Measurements from ENCODE around the gene GON4L.
A peak's percentile ranks its signal among the peaks of the same experiment; 100 is the strongest.
"Not testable (repeated sequence)": the region's sequence is repeated elsewhere in the genome, so short reads cannot be mapped to it uniquely, and the experiment has no call there.

GON4L gene

DNA sequence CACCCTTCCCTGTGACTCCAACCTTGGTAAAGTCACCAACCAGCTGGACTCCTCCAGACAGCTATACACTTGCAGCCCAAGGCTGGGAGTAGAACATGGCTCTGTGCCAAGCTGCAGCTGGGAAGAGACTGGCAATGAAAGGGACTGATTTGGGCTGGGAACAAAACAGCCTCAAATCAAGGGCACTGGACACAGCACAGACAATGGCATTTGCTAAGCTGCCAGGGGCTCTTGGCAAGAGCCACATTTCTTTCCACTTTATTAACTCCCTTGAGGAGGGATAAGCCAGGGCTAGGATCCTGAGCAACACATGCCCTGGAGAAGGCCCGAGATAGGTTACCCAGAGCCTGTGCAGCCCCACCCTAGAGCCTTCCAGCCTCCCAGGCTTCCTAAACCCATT lies 14.4 kb upstream of the GON4L start:
- no peak for DNase-seq (ENCODE audit: low read depth)

DNA sequence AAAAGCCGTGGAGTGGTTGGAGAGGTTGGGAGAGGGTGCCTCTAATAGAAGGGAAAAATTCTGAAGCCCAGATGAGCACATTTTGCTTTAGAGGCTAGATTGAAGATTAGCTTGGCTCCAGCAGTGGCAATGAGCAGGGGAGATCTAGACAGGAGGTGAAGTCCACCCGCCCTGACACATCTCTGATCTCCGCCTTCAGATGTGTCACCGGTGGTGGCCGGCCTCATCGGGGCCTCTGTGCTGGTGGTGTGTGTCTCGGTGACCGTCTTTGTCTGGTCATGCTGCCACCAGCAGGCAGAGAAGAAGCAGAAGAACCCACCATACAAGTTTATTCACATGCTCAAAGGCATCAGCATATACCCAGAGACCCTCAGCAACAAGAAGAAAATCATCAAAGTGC lies 10.8 kb upstream of the GON4L start:
- DNase-seq (ENCODE audit: low read depth): no peak

DNA sequence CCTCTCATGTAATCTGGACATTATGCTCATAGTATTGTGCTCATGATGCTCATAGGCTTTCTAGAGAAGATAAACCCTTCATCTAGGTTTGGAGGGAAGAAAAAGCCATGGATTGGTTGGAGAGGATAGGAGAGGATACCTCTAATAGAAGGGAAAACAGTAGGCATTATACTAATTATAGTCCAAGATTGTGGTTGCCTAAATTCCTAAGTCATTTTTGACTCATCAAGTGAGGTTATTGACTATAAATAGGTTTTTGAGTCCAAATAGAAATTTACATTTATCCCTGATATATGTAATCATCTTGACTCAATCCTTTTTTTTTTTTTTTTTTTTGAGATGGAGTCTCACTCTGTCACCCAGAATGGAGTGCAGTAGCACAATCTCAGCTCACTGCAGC lies 7.4 kb upstream of the GON4L start:
- DNase-seq (ENCODE audit: low read depth): no peak

DNA sequence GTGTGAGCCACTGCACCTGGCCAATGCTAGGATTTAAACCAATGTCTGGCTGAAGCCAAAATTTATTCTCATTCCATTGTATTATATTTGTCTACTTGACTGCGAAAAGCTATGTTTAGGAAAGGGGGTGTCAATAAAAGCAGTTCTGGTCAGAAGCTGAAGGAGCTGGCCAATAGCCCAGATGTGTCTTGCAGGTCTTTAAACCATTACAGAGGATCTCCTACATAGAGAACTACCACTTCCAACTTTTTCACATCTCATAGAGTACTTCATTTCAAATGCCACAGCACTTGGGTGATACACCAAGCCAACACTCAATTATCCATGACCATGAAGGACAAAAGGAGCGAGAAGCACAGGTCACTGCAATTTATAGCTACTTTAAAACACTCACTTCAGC lies 4.9 kb upstream of the GON4L start:
- DNase-seq (ENCODE audit: low read depth): no peak

DNA sequence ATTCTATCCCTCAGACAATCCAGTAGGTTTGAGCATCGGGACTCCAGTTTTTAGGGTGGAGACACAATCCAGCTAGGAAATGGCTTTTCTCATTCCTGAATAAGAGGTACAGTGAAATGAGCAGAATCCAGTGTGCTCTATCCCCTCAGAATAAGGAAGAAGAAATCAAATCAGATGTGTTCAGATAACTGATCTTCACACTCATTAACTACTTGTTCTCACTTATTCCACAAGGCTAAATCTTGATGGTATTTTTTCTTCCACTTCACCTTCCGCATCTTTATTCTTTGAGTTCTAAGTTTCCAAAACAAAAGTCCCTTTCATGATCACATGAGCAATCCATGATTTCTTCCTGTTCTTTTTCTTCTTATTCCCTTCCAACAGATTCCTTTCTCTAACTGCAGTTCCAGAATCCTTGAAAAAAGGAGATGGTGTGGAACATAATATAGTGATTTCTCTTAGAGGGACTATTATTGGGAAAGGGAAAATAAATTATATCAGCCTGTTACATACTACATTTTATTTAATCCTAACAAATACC lies 4.0 kb upstream of the GON4L start:
- DNase-seq (ENCODE audit: low read depth): no peak

DNA sequence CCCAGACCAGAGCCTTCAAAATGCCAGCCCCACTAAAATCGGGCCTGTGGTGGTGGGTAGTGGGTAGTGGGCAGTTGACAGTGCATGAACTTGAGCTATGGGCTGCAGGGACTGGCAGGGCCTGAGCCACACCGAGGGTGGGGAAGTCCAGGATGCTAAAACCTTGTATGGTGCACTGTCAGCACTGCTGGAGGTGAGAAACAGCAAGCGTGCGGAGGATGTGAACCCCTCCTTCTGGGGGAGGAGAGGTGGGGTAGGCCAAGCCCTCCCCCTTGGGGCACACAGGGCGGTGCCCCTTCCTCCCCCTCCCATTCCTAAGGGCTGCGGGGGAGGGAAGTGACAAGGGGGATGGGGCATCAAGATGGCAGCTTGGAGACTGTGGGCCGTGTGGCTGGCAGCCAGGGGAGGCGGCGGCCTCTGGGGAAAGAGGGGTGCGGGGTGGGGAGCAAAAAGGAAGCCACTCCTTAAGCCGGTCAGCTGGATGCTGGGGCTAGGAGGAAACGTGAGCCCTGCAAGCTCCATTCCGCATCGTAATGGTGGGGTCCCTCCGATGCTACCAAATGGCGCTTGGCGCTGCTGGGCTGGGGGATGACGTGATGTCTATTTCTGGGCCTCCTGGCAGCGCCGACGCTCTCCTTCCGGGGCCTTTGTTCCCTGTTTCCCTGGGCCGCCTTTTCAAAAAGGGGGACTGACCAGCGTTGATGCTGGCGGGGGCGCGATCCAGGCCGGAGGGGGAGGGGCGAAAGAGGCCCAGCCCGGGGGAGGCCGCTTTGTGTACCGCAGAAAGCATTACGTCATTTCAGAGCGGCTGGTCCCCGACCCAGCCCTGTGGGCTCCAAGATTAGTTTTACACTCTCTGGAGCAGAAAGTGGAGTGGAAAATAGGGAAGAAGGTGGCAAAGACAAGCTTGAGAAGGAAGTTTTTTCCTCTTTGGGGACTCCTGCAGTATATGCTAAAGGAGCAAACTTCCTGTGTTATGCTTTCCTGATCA lies 3.2 kb upstream of the GON4L start:
- peak; percentile 49 for DNase-seq (ENCODE audit: low read depth)

DNA sequence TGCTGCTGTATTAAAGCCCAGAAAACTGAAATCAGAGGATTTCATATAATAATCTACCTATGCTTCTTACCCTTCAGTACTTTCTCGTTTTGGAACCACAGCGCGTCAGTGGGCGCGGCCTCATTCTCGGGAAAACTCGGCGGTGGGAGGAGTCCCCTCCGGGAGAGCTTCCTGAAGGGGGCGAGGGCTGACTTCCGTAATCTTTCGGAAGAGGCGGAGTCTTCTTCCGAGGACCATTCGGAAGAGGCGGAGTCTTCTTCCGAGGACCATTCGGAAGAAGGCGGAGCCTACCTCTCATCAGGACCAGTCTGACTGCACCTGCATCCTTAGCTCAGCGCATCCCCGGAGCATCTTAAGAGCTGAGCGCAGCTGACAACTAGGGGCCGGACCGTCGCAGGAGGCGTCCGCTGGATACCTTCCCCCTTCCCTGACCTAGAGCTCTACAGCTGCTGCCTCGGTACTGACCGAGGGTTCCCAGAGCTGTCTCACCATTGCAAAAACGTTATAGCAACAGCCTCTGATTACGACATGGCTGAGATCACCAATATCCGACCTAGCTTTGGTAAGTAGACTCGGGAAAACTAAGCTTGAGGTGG lies 2.3 kb upstream of the GON4L start, which contains the start of gene SYT11:
Gene SYT11, plus strand, starts transcription at position 334 of the 596 bp plus-strand sequence. Its CDS starts 195 bp downstream, at position 529.
- peak; percentile 86 for DNase-seq (ENCODE audit: low read depth)

DNA sequence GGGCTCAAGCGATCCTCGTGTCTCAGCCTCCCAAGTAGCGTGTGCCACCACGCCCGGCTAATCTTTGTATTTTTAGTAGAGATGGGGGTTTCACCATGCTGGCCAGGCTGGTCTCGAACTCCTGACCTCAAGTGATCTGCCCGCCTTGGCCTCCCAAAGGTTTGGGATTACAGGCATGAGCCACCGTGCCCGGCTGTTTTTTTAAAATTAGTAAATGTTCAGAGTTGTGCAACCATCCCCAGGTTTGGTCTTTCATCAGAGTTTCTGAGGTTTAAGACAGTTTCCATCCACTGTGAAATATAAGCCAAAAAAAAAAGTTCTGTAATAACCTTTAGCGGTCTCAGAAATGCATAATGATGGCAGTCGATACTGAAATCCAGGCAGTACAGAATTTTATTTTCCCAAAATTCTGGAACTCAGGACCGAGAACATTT lies 1.8 kb upstream of the GON4L start:
- DNase-seq (ENCODE audit: low read depth): no peak

DNA sequence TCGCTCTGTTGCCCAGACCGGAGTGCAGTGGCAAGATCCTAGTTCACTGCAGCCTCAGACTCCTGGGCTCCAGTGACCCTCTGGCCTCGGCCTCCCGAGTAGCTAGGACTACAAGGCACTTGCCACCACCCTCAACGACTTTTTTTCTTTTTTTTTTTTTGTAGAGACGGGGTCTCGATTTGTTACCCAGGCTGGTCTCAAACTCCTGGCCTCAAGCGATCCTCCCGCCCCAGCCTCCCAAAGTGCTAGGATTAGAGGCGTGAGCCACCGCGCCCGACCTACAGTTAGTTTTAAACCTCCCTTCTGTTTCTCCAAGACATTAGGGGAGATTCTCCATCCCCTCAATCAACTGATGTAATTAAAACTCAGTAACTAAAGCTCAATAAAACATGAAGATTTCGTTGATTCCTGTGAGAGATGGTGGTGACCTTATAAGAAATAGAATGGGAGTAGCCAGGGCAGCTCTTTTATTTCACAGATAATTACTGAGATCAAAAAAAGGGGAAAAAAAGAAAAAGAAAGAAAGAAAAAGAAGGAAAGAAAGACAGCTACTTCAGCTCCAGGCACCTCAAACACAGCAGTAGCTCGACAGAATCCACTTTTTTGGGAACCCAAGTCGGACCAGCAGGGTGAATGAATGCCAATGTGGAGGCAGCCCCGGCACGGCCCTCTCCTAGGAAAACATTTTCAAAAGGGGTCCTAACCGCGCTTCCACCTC lies 598 bp downstream of the GON4L start:
- no peak for DNase-seq (ENCODE audit: low read depth)

DNA sequence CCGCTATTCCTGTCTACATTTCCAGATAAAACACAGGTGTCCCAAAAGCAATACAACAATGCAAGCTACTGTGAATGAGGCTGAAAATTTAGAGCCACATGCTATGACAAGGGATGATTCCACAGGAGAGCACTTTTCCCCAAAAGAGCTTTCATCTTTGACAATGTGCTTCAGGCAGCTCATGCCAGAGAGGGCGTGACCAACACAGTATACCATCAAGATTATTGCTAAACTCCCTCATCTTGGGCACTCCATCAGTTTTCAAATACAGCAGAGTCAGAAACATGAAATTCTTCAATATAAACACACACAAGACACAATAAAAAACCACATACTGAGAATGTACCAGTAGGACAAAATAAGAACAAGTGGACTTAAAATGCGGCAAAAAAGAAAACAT lies 6.7 kb downstream of the GON4L start:
- no peak for DNase-seq (ENCODE audit: low read depth)

DNA sequence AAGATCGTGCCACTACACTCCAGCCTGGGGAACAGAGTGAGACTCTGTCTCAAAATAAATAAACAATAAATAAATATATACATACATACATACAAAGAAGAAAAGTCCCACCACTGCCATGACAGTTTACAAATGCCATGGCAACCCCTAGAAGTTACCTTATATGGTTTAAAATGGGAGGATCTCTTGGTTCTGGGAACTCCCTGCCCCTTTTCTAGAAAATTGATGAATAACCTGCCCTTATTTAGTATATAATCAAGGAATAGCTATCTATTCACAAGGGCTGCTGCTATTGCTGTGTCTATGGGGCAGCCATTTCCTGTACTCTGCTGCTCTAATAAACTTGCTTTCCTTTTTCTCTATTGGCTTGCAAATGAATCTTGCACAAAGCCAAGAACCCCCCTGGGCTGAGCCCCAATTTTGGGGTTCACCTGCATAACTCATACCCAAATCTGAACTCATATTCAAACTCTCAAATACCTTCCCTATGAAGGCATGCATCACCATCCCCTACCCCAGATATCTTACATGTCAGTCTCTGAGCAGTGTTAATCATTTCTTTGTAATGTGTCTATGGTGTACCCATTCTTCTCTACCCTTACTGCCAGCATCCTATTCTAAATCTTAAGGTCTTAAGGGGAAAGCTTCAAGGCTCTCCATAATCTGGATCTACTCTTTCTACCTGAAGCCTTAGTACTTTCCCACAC lies 9.0 kb downstream of the GON4L start:
- no peak for DNase-seq (ENCODE audit: low read depth)

DNA sequence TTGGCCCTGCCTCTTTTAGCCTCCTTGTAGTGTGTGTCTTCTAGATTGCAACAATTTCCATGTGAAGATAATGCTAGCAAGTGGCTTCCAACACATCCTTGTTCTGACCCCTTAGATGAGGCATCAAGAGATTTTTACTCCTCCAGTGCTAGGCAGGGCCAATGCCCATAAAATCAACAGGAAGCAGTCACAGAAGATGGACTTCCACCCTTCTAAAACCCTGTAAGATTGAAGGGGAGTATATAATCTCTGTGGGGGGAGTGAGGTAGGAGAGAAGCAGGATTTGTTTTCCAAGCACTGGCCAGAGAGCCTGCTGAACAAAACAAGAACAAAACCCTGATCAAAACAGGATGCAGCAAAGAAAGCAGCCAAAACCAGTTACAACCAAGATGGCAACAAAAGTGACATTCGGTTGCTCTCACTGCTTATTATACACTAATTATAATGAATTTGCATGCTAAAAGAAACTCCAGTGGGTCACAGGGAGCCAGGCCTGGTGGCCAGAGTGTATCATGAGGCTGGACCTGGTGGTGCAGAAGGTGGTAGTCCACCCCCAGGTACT lies 12.1 kb downstream of the GON4L start:
- no peak for DNase-seq (ENCODE audit: low read depth)

DNA sequence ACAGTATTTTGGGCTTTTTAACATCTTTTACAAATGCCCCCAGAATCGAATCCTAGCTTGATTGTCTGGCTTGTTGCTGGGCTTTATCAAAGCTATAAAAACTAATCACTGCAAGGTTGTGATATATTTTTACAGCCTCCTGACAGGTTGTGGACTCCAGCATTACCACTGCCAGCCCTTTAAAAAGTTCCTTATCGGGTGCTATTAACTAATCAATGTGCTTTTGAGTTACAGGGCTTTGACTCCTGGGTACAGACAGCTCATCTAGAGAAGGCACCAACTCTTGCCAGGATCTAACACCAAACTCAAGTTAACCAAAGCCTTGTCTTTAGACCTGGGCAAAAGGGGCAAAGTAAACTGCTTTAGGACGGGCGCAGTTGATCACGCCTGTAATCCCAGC lies 16.6 kb downstream of the GON4L start:
- no peak for DNase-seq (ENCODE audit: low read depth)

DNA sequence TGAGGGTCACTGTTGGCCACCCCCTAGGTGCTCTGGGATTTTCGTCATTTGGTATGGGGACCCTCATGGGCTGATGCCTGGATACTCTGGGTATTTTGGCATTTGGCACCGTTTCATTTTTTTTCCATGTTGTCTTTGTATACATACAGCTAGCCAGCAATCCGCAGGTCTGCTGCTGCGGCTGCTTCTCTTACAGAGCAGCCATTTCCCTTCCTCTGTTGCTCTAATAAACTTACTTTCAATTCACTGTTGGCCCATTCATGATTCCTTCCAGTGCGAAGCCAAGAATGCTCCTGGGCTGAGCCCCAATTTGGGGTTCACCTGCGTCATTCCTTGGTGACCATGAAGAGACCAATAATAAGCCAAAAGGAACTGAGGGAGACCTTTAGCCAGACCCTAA lies 21.5 kb downstream of the GON4L start:
- DNase-seq (ENCODE audit: low read depth): no peak

DNA sequence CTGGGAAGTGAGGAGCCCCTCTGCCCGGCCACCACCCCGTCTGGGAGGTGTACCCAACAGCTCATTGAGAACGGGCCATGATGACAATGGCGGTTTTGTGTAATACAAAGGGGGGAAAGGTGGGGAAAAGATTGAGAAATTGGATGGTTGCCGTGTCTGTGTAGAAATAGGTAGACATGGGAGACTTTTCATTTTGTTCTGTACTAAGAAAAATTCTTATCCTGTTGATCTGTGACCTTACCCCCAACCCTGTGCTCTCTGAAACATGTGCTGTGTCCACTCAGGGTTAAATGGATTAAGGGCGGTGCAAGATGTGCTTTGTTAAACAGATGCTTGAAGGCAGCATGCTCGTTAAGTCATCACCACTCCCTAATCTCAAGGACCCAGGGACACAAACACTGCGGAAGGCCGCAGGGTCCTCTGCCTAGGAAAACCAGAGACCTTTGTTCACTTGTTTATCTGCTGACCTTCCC lies 22.1 kb downstream of the GON4L start:
- DNase-seq (ENCODE audit: low read depth): not testable (repeated sequence)

DNA sequence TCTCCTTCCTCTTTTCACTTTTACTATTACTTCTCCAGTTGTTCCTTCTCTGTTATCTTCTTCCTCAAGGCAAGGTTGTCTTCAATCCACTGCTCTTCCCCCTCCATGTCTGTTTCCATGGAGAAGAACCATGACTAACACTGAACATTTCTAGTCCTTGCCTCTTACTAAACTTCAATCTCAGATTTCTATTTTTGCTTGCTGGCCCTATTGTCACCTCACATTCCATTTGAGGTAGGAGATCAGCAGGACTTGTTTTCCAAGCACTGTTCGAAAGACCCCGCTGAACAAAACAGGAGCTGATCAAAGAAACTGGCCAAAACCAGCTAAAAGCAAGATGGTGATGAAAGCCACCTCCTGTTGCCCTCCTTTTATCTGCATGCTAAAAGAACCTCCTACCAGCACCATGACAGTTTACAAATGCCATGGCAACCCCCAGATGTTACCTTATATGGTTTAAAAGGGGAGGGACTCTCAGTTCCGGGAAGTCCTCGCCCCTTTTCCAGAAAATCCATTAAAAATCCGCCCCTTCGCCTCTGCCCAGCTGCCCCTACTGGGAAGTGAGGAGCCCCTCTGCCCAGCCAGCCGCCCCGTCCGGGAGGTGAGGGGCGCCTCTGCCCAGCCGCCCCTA lies 22.6 kb downstream of the GON4L start:
- no peak for DNase-seq (ENCODE audit: low read depth)

DNA sequence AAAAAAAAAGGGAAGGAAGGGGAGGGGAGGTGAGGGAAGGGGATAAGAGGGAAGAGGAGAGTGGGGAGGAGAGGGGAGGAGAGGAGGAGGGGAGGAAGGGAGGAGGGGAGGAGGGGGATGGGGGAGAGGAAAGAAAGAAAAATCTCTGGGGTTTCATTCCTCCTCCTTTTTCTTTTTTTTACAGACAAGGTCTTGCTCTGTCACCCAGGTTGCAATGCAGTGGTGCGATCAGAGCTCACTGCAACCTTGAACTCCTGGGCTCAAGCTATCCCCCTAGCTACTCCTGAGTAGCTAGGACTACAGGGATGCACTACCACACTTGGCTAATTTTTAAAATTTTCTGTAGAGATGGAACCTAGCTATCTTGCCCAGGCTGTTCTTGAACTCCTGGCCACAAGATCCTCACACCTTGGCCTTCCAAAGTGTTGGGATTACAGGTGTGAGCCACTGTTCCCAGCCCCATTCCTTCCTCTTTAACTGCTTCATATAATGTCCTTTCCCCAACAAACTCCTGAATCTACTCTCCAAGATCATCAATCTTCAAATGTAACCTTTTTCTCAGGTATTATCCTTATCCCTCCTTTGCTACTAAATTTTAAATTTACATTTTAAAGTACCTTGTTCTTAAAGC lies 23.2 kb downstream of the GON4L start:
- no peak for DNase-seq (ENCODE audit: low read depth)

DNA sequence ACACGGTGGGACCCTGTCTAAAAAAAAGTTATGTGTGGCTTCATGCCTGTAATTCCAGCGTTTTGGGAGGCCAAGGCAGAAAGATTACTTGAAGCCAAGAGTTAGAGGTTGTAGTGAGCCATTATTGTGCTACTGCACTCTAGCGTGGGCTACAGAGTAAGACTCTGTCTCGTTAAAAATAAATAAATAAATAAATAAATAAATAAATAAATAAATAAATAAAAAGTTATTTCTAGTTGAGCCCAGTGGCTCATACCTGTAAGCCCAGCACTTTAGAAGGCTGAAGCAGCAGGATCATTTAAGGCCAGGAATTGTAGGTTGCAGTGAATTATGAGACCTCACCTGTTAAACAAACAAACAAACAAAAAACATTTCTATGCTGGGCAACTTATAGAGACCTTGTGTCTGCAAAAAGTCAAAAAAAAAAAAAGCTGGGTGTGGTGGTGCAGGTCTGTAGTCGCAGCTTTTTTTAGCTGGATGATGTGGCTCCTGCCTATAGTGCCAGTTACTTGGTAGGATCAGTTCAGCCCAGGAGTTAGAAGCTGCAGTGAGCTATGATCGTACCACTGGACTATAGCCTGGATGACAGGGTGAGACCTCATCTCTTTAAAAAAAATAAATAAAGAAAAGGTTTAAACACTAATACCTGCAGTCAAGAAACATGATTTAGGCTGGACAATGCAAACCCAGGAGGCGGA lies 25.6 kb downstream of the GON4L start:
- no peak for DNase-seq (ENCODE audit: low read depth)

DNA sequence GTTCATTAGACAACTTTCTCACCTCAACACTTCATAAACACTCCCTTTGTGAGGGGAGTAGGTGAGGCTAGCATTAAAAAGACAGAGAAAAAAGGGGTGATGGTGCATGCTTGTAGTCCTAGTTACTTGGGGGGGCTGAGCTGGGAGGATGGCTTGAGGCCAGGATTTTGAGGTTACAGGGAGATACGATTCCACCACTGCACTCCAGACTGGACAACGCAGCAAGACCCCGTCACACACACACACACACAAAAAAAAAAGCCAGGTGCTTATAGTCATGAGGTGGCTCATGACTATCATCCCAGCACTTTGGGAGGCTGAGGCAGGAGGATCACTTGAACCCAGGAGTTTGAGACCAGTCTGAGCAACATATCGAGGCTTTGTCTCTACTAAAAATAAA lies 29.6 kb downstream of the GON4L start:
- DNase-seq (ENCODE audit: low read depth): no peak

DNA sequence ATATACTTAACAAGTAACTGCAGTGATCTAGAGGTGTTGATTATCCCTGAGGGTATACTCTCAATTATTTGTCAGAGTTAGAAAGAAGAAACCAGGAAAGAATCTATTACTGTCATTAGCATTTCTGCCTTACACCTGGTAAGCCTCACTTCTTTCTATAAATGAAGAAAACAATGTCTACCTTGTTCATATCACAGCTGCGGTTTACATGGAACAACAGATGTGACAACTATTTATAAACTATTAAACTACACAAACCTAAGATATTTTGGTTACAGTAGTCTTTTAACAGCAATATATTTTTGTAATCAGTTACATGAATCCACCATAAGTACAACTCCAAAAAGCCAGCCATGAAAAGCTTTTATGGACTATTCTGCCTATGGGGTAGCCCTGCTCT lies 40.7 kb downstream of the GON4L start:
- DNase-seq (ENCODE audit: low read depth): no peak
